GM19351 (cell line): ENCODE results near the gene KAT7.
"Not testable (repeated sequence)": the region's sequence is repeated elsewhere in the genome, so short reads cannot be mapped to it uniquely, and the experiment has no call there.

Experiments used
- ATAC-seq: cut with Tn5 transposase; IDR thresholded peaks from one replicate; pipeline ENCODE4 v1.9.1; 2021; ENCODE audit warnings: mild to moderate bottlenecking, moderate library complexity; ENCODE audit not compliant: unreplicated experiment

The KAT7 gene

GRCh38 chr17:49788478-49789242, at the start of gene KAT7:
Gene KAT7 (plus strand): TSS chr17:49788681. CDS start chr17:49788835, 154 bp downstream.
- ATAC-seq: peak; percentile 87

- peak; percentile 53 for ATAC-seq
Observed at GRCh38 chr17:49739641-49740271, 48.7 kb upstream of the KAT7 start.

- ATAC-seq: peak; percentile 41
Observed at GRCh38 chr17:49741009-49741691, 47.3 kb upstream of the KAT7 start.

GRCh38 chr17:49741692-49742076, 46.8 kb upstream of the KAT7 start:
- no peak for ATAC-seq

- ATAC-seq: no peak
Observed at GRCh38 chr17:49742166-49742638, 46.3 kb upstream of the KAT7 start.

GRCh38 chr17:49745175-49746139, 43.0 kb upstream of the KAT7 start:
- ATAC-seq: no peak

- peak; percentile 53 for ATAC-seq
Observed at GRCh38 chr17:49746791-49747490, 41.5 kb upstream of the KAT7 start.

GRCh38 chr17:49747632-49748031, 40.8 kb upstream of the KAT7 start:
- ATAC-seq: no peak

- ATAC-seq: no peak
Observed at GRCh38 chr17:49748223-49748622, 40.3 kb upstream of the KAT7 start.

- ATAC-seq: peak; percentile 88
Observed at GRCh38 chr17:49748791-49749190, 39.7 kb upstream of the KAT7 start.

- no peak for ATAC-seq
Observed at GRCh38 chr17:49749730-49750129, 38.8 kb upstream of the KAT7 start.

GRCh38 chr17:49752508-49752907, 36.0 kb upstream of the KAT7 start:
- ATAC-seq: no peak

GRCh38 chr17:49753959-49754391, 34.5 kb upstream of the KAT7 start:
- ATAC-seq: no peak

GRCh38 chr17:49755663-49756283, 32.7 kb upstream of the KAT7 start:
- ATAC-seq: no peak

- ATAC-seq: no peak
Observed at GRCh38 chr17:49756323-49757150, 31.9 kb upstream of the KAT7 start.

GRCh38 chr17:49757151-49757777, 31.2 kb upstream of the KAT7 start:
- no peak for ATAC-seq

- ATAC-seq: not testable (repeated sequence)
Observed at GRCh38 chr17:49758464-49759010, 29.9 kb upstream of the KAT7 start.

- no peak for ATAC-seq
Observed at GRCh38 chr17:49759203-49759602, 29.3 kb upstream of the KAT7 start.
